H1 (cell line): Measurements from ENCODE around the gene CTBP2. TPM values are rescaled to one million over a fixed set of nuclear protein-coding genes. Genes with fewer than 3 reads are reported as not detected.

Experiments
- CTCF ChIA-PET: fragments of 300-600 bp; sonication (Branson Sonifier 250); formaldehyde crosslinking; loops from one replicate; lab custom pipeline; 2021; ENCODE audit not compliant: partially characterized antibody; lab: Charles Lee
- POLR2A ChIA-PET: fragments of 300-600 bp; sonication (Branson Sonifier 250); formaldehyde crosslinking; loops from one replicate; lab custom pipeline; 2021; ENCODE audit warnings: inconsistent platforms; ENCODE audit not compliant: partially characterized antibody; lab: Charles Lee
- DNase-seq, 2 experiments: peaks; one replicate each; pipeline versions ENCODE4 v3.0.0 to v3.0.0-alpha.2; 2010 to 2022; ENCODE audit warnings: low spot score in 2 of 2, low read depth in 1 of 2, mixed read lengths in 1 of 2
- FAIRE-seq: peaks from 2 replicates; lab custom pipeline; 2011; peaks lifted over from hg19 to GRCh38; lab: Jason Lieb, UNC
- H2AFZ ChIP-seq: 2 replicates; pipeline ENCODE4 v1.8.1; 2012; ENCODE audit warnings: low read length, inconsistent platforms
- H2AK5ac ChIP-seq: 2 replicates; pipeline ENCODE4 v1.6.1; 2013; ENCODE audit warnings: low read depth, low read length
- H2BK120ac ChIP-seq: replicated peaks from 2 replicates; pipeline ENCODE3; 2013; ENCODE audit warnings: low read depth, low read length, inconsistent platforms
- H2BK12ac ChIP-seq: 2 replicates; pipeline ENCODE4 v1.6.1; 2013; ENCODE audit warnings: low read depth, low read length
- H2BK15ac ChIP-seq: 2 replicates; pipeline ENCODE4 v1.6.1; 2013; ENCODE audit warnings: low read length
- H2BK20ac ChIP-seq: 2 replicates; pipeline ENCODE4 v1.6.1; 2013; ENCODE audit warnings: low read length
- H2BK5ac ChIP-seq: 2 replicates; pipeline ENCODE4 v1.6.1; 2013; ENCODE audit warnings: low read depth, low read length
- H3K14ac ChIP-seq: 2 replicates; pipeline ENCODE4 v1.6.1; 2013; ENCODE audit warnings: inconsistent platforms; ENCODE audit not compliant: insufficient read length
- H3K18ac ChIP-seq: 2 replicates; pipeline ENCODE4 v1.6.1; 2013; ENCODE audit warnings: low read length; ENCODE audit errors: extremely low read depth
- H3K23ac ChIP-seq: 2 replicates; pipeline ENCODE4 v1.6.1; 2013; ENCODE audit warnings: inconsistent platforms; ENCODE audit not compliant: insufficient read length
- H3K23me2 ChIP-seq: 2 replicates; pipeline ENCODE4 v1.6.1; 2013; ENCODE audit warnings: low read depth, low read length
- H3K27ac ChIP-seq: 2 replicates; pipeline ENCODE4 v1.6.1; 2011; ENCODE audit warnings: low read depth, low read length, inconsistent platforms
- H3K27me3 ChIP-seq, 4 experiments: replicated peaks in 1 of 4; 1 replicate in 1 of 4; 2 replicates in 3 of 4; pipeline versions ENCODE4 v1.6.1 to v1.8.1; 2011 to 2013; ENCODE audit warnings: low read length in 3 of 4, mild to moderate bottlenecking in 3 of 4, inconsistent platforms in 2 of 4, mixed read lengths in 2 of 4, moderate library complexity in 1 of 4; ENCODE audit not compliant: control insufficient read depth in 3 of 4, insufficient read depth in 3 of 4; ENCODE audit errors: extremely low read depth in 1 of 4
- H3K36me3 ChIP-seq, 4 experiments: 2 replicates each; pipeline versions ENCODE4 v1.6.1 to v1.8.1; 2011 to 2013; ENCODE audit warnings: mild to moderate bottlenecking in 4 of 4, low read length in 3 of 4, moderate library complexity in 2 of 4, control low read depth in 1 of 4, inconsistent platforms in 1 of 4; ENCODE audit not compliant: insufficient read depth in 4 of 4, control insufficient read depth in 2 of 4
- H3K4ac ChIP-seq: replicated peaks from 2 replicates; pipeline ENCODE3; 2013; ENCODE audit warnings: low read length, low read depth, mixed read lengths, inconsistent platforms; ENCODE audit not compliant: insufficient read length
- H3K4me1 ChIP-seq, 4 experiments: replicated peaks in 1 of 4; 1 replicate in 1 of 4; 2 replicates in 3 of 4; pipeline versions ENCODE4 v1.6.1 to v1.8.1; 2011 to 2013; ENCODE audit warnings: low read length in 3 of 4, inconsistent platforms in 2 of 4, mixed read lengths in 1 of 4; ENCODE audit not compliant: insufficient read depth in 4 of 4, control insufficient read depth in 3 of 4
- H3K4me2 ChIP-seq, 2 experiments: 2 replicates each; pipeline versions ENCODE4 v1.6.1 to v1.8.1; 2011 to 2013; ENCODE audit warnings: low read depth in 2 of 2, low read length in 2 of 2, control low read depth in 1 of 2, inconsistent platforms in 1 of 2, mild to moderate bottlenecking in 1 of 2; ENCODE audit not compliant: insufficient read depth in 1 of 2
- H3K4me3 ChIP-seq, 4 experiments: fragments of 200-600, 300-600 bp in 1 of 4; sonication (generic), shearing (Covaris generic), sonication (Bioruptor Twin) in 1 of 4; 2 replicates each; pipeline versions ENCODE4 v1.5.1 to v1.8.1; 2011 to 2016; ENCODE audit warnings: low read length in 4 of 4, low read depth in 3 of 4, control low read depth in 2 of 4, inconsistent platforms in 2 of 4, mild to moderate bottlenecking in 2 of 4, mixed read lengths in 1 of 4, moderate library complexity in 1 of 4; ENCODE audit not compliant: insufficient read depth in 2 of 4; ENCODE audit errors: extremely low read depth in 1 of 4
- H3K56ac ChIP-seq: replicated peaks from 2 replicates; pipeline ENCODE3; 2013; ENCODE audit warnings: low read depth, mild to moderate bottlenecking, mixed read lengths, low read length, inconsistent platforms; ENCODE audit not compliant: insufficient read length
- H3K79me1 ChIP-seq: 2 replicates; pipeline ENCODE4 v1.6.1; 2013; ENCODE audit warnings: low read depth, low read length, control low read depth
- H3K79me2 ChIP-seq, 2 experiments: 2 replicates each; pipeline versions ENCODE4 v1.6.1 to v1.8.1; 2012 to 2013; ENCODE audit warnings: low read length in 2 of 2, mild to moderate bottlenecking in 2 of 2, inconsistent platforms in 1 of 2; ENCODE audit not compliant: insufficient read depth in 2 of 2, control insufficient read depth in 1 of 2
- H3K9ac ChIP-seq, 4 experiments: replicated peaks in 1 of 4; 1 replicate in 1 of 4; 2 replicates in 3 of 4; pipeline versions ENCODE4 v1.6.1 to v1.8.1; 2011 to 2013; ENCODE audit warnings: low read depth in 3 of 4, low read length in 3 of 4, control low read depth in 2 of 4, mild to moderate bottlenecking in 2 of 4, moderate library complexity in 2 of 4, inconsistent platforms in 1 of 4; ENCODE audit errors: extremely low read depth in 1 of 4
- H3K9me3 ChIP-seq, 2 experiments: 2 replicates each; pipeline versions ENCODE4 v1.6.1 to v1.8.1; 2012 to 2013; ENCODE audit warnings: mild to moderate bottlenecking in 2 of 2, moderate library complexity in 2 of 2, control low read depth in 1 of 2, inconsistent platforms in 1 of 2, low read depth in 1 of 2, low read length in 1 of 2, mixed read lengths in 1 of 2; ENCODE audit not compliant: insufficient read depth in 2 of 2
- H4K20me1 ChIP-seq, 2 experiments: replicated peaks in 1 of 2; 2 replicates each; pipeline versions ENCODE3 to v1.8.1; 2011 to 2013; ENCODE audit warnings: inconsistent platforms in 2 of 2, low read length in 2 of 2, mild to moderate bottlenecking in 1 of 2; ENCODE audit not compliant: insufficient read depth in 2 of 2, control insufficient read depth in 1 of 2
- H4K5ac ChIP-seq: 2 replicates; pipeline ENCODE4 v1.6.1; 2013; ENCODE audit warnings: low read length, low read depth, mixed read lengths, inconsistent platforms; ENCODE audit not compliant: insufficient read length
- H4K8ac ChIP-seq: 2 replicates; pipeline ENCODE4 v1.8.0; 2013; ENCODE audit warnings: mild to moderate bottlenecking, moderate library complexity, low read length, inconsistent platforms; ENCODE audit not compliant: insufficient read depth; ENCODE audit errors: extremely low read depth
- H4K91ac ChIP-seq: replicated peaks from 2 replicates; pipeline ENCODE3; 2013; ENCODE audit warnings: low read length, mixed read lengths, inconsistent platforms; ENCODE audit not compliant: insufficient read length
- CBX8 ChIP-seq: fragments of 300-800, 300-1000 bp; sonication (generic); IDR thresholded peaks from 2 replicates; pipeline ENCODE4 v1.7.1; 2016; ENCODE audit warnings: low read depth, low read length, borderline replicate concordance
- RAD21 ChIP-seq, 2 experiments: IDR thresholded peaks in 1 of 2; conservative IDR thresholded peaks in 1 of 2; 2 replicates each; pipeline ENCODE4 v1.6.1; 2011; ENCODE audit warnings: low read depth in 2 of 2, low read length in 2 of 2, improper control_type of control experiment in 1 of 2, inconsistent platforms in 1 of 2, mild to moderate bottlenecking in 1 of 2, moderate library complexity in 1 of 2
- SIN3A ChIP-seq, 2 experiments: IDR thresholded peaks in 1 of 2; conservative IDR thresholded peaks in 1 of 2; 2 replicates each; pipeline ENCODE4 v1.6.1; 2011 to 2012; ENCODE audit warnings: low read length in 2 of 2, improper control_type of control experiment in 1 of 2, low read depth in 1 of 2, mild to moderate bottlenecking in 1 of 2
- TEAD4 ChIP-seq: IDR thresholded peaks from 2 replicates; pipeline ENCODE4 v1.6.1; 2012; ENCODE audit warnings: low read depth, low read length, inconsistent platforms, mixed read lengths
- YY1 ChIP-seq: IDR thresholded peaks from 2 replicates; pipeline ENCODE4 v1.6.1; 2011; ENCODE audit warnings: low read depth, mild to moderate bottlenecking, low read length
- WGBS, 2 experiments: shearing (Covaris generic) in 1 of 2; methylation state at CpG; one replicate each; pipeline versions ENCODE4 v1.1.6 to v1.1.7; 2013 to 2015; ENCODE audit warnings: low lambda C conversion rate in 2 of 2, mixed read lengths in 2 of 2, inconsistent platforms in 1 of 2, low coverage in 1 of 2, missing lambda C conversion rate in 1 of 2; ENCODE audit not compliant: insufficient replicate concordance in 2 of 2, insufficient coverage in 1 of 2, insufficient read length in 1 of 2; ENCODE audit errors: extremely low coverage in 1 of 2, missing lambda C conversion rate in 1 of 2; 5-methylcytosine and 5-hydroxymethylcytosine counted together
- polyA plus RNA-seq, 7 experiments: library from polyadenylated mRNA; depleted of rRNA in 3 of 7; stranded (reverse) in 5 of 7; unstranded in 2 of 7; fragments of >200 nt in 5 of 7; fragments of 200-250 nt in 2 of 7; gene quantifications; 1 replicate in 5 of 7; 2 replicates in 1 of 7; 4 replicates in 1 of 7; pipeline versions ENCODE4 v1.2.1 to v1.2.3, GENCODE V29; 2011 to 2013; ENCODE audit warnings: missing spikeins in 2 of 7, mixed read lengths in 2 of 7
- total RNA-seq: library from RNA; stranded (reverse); fragmentation: NEBNext Ultra II Directional; extraction: Animal tissue kit (Norgen Biotek cat#: 25700); gene quantifications from 2 replicates; pipeline ENCODE4 v1.2.1, GENCODE V29; 2021

Gene CTBP2
- total and polyA plus RNA-seq, 2 of the 8 experiments (the other 6 are each of a cell fraction or from before 2014, with no cell fraction given): 208 to 221 TPM

GRCh38 chr10:125007436-125007835 is 152.9 kb downstream of the CTBP2 start:
- WGBS, 2 experiments: 91% methylated on average over 6 of the region's 6 CpGs; no CpG with 5 or more reads in 1 of the 2 experiments
- Histone ChIP-seq H2BK5ac (no peak overlapping the region), H2AFZ (no peak overlapping the region), H3K9me3 (no peaks in the 10 kb centered on the region), H3K4me3 (no peak overlapping the region), H3K9ac (no peak overlapping the region), H2AK5ac (no peak overlapping the region), H3K36me3 (peaks cover 6 to 50% (median 14%) of the 10 kb centered on the region in 4 experiments; a peak in 7 of 8 replicates), H3K14ac (no peak overlapping the region), H3K23me2 (no peaks in the 10 kb centered on the region), H3K4ac (no peak overlapping the region), H2BK12ac (no peak overlapping the region), H3K56ac (no peak overlapping the region), H3K27ac (no peak overlapping the region), H3K23ac (no peak overlapping the region), H3K4me1 (peaks cover 0 to 16% (median 7%) of the 10 kb centered on the region in 4 experiments; a peak in 5 of 7 replicates), H3K18ac (no peak overlapping the region), H2BK15ac (no peak overlapping the region), H2BK120ac (no peak overlapping the region), H3K79me2 (peaks cover 0 to 96% of the 10 kb centered on the region in 2 experiments; a peak in 2 of 4 replicates), H2BK20ac (no peak overlapping the region), H4K91ac (no peak overlapping the region), H3K4me2 (no peak overlapping the region), H4K20me1 (peaks cover 51 to 64% of the 10 kb centered on the region in 2 experiments), H3K27me3 (no peaks in the 10 kb centered on the region), H3K79me1 (peaks cover 34% of the 10 kb centered on the region), H4K5ac (no peak overlapping the region), H4K8ac (no peak overlapping the region; the same call in 1 of the 2 replicates)
- ChIA-PET CTCF (interaction anchor here (1.5 to 1.6 kb wide), 2 partner anchors 15 to 58 kb away, joined by 4 read pairs; no protein-coding TSS in a partner anchor), POLR2A (no interaction called here)
- DNase-seq: no peak
- no peak for FAIRE-seq
- TF ChIP-seq RAD21 (IDR thresholded peaks at IDR 0.05 in 1 of 2, conservative IDR thresholded peaks at IDR 0.05 in 1 of 2; ENCODE audit: low read depth in 2 of 2, low read length in 2 of 2) (no peak), SIN3A (conservative IDR thresholded peaks at IDR 0.05 in 1 of 2, IDR thresholded peaks at IDR 0.05 in 1 of 2; ENCODE audit: low read depth in 1 of 2, low read length in 2 of 2) (no peak), CBX8 (no peak), TEAD4 (no peak), YY1 (no peak)
